ENCODE results near the gene STK38L. TPM values are rescaled to one million over a fixed set of nuclear protein-coding genes. Genes with fewer than 3 reads are reported as not detected.

Gene STK38L
- polyA plus RNA-seq, 1 of the 3 experiments (the other 2 are of a cell fraction) = 4.7 TPM

DNA sequence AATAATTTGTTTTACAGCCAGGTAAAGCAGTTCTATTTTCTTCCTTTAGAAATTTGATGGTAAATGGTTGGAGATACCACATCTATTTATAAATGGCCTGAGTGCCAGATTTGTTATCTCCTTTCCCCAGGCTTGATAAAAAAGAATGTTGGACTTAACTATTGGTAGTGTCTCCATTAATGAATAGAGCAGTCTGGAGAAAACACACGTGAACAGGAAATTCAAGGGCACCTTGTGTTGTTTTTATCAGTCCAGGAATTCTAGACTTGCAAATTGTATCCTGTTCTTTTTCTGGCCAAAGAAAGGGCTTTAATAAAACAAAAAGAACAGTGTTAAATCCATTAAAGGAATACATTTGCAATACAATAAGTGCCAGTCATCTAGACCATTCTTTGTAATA lies 47.8 kb downstream of the STK38L start:
- H4K20me1 ChIP-seq (ENCODE audit: insufficient read depth) = no peaks in the 10 kb centered on the region
- no peak for DNase-seq

DNA sequence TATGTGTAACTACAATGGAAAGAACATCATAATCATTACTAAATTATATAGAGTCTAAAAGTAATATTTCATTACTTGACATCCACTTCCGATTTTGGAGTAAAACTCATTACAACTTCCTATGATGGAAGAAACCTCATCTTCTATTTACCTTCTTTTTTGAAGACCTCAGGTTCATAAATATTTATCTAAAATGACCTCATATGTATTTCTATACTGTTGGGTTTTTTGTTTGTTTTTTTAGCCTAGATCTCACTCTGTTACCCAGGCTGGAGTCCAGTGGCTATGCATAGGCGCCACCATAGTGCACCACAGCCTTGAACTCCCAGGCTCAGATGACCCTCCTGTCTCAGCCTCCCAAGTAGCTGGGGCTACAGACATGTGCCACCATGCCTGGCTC lies 48.6 kb downstream of the STK38L start:
- Histone ChIP-seq H3K79me2 (ENCODE audit: insufficient read depth) (no peaks in the 10 kb centered on the region; the same call in none of the 2 replicates), H2AFZ (ENCODE audit: low read depth) (no peak overlapping the region), H3K36me3 (replicated peaks in 1 of 2; ENCODE audit: control insufficient read depth in 1 of 2, insufficient read depth in 2 of 2, low read length in 1 of 2) (peaks cover 3 to 13% of the 10 kb centered on the region in 2 experiments), H3K4me3 (ENCODE audit: low read depth in 2 of 2, low read length in 1 of 2) (no peak overlapping the region), H3K4me1 (ENCODE audit: control insufficient read depth in 1 of 2, insufficient read depth in 2 of 2, low read depth in 1 of 2, low read length in 1 of 2) (peaks cover 0 to 12% of the 10 kb centered on the region in 2 experiments; a peak in 2 of 4 replicates), H3K9ac (no peak overlapping the region), H3K9me2 (no peaks in the 10 kb centered on the region), H3K27ac (ENCODE audit: low read depth in 2 of 2, low read length in 1 of 2) (no peak overlapping the region), H4K20me1 (ENCODE audit: insufficient read depth) (no peaks in the 10 kb centered on the region), H3K9me3 (no peaks in the 10 kb centered on the region), H3F3A (replicated peaks; ENCODE audit: insufficient read depth) (peaks cover 3% of the 10 kb centered on the region), H3K4me2 (no peak overlapping the region), H3K27me3 (ENCODE audit: insufficient read depth) (no peaks in the 10 kb centered on the region)
- DNase-seq = no peak
- WGBS (ENCODE audit: low lambda C conversion rate) = 94% methylated on average over 2 of the region's 2 CpGs
- CTCF ChIA-PET = no interaction called here
- TF ChIP-seq EP300 (IDR thresholded peaks at IDR 0.05; ENCODE audit: borderline replicate concordance in 1 of 2, low read depth in 1 of 2, low read length in 1 of 2) (no peak), TCF12 (IDR thresholded peaks at IDR 0.05) (no peak), JUND (IDR thresholded peaks at IDR 0.05) (no peak)
- POLR2A ChIA-PET = no interaction called here

More for the DNA sequence above, 47.8 kb downstream of the STK38L start:
- ChIA-PET POLR2A (no interaction called here), CTCF (interaction anchor here (1.5 kb wide), 1 partner anchor 13 kb away, joined by 4 read pairs; no protein-coding TSS in a partner anchor)
- peaks cover 0 to 8% of the 10 kb centered on the region in 2 experiments for H3K36me3 ChIP-seq (replicated peaks in 1 of 2; ENCODE audit: control insufficient read depth in 1 of 2, insufficient read depth in 2 of 2, low read length in 1 of 2)
- no peaks in the 10 kb centered on the region for H3K9me2 ChIP-seq
- H3K4me3 ChIP-seq (ENCODE audit: low read depth in 2 of 2, low read length in 1 of 2) = no peak overlapping the region
- H2AFZ ChIP-seq (ENCODE audit: low read depth) = no peak overlapping the region
- H3K79me2 ChIP-seq (ENCODE audit: insufficient read depth) = no peaks in the 10 kb centered on the region; the same call in 1 of the 2 replicates
- TF ChIP-seq RAD21 (IDR thresholded peaks at IDR 0.05; ENCODE audit: low read length) (no peak), TCF12 (IDR thresholded peaks at IDR 0.05) (no peak)
- peaks cover 3% of the 10 kb centered on the region for H3F3A ChIP-seq (replicated peaks; ENCODE audit: insufficient read depth)
- no peak overlapping the region for H3K4me2 ChIP-seq
- peaks cover 0 to 12% of the 10 kb centered on the region in 2 experiments; a peak in 2 of 4 replicates for H3K4me1 ChIP-seq (ENCODE audit: control insufficient read depth in 1 of 2, insufficient read depth in 2 of 2, low read depth in 1 of 2, low read length in 1 of 2)
- H3K9ac ChIP-seq = no peak overlapping the region
- no peaks in the 10 kb centered on the region for H3K9me3 ChIP-seq
- no peaks in the 10 kb centered on the region for H3K27me3 ChIP-seq (ENCODE audit: insufficient read depth)
- 67% methylated on average over 1 of the region's 1 CpG for WGBS (ENCODE audit: low lambda C conversion rate)
- peak overlapping the region in 1 of 2 experiments; percentile 28; a peak in 1 of 4 replicates for H3K27ac ChIP-seq (ENCODE audit: low read depth in 2 of 2, low read length in 1 of 2)

DNA sequence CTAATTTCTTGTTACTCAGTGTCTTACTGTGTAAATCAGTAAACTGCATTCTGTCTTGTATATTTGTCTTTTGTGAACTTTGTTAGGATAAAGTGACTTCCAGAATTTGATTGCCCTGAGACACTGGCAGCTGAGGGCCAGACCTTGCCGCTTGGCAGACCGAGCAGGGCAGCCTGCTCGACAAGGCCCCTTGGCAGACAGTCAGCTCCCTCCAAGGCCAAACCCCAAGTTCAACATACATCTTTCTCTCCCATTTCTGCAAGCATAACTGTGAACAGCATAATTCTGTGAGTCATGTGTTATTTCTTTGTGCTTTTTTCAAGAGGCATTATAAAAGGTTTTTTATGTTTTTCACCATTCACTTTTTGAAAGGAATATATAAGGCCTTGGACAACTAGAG lies 49.4 kb downstream of the STK38L start:
- Histone ChIP-seq H3K36me3 (replicated peaks in 1 of 2; ENCODE audit: control insufficient read depth in 1 of 2, insufficient read depth in 2 of 2, low read length in 1 of 2) (peaks cover 5 to 21% of the 10 kb centered on the region in 2 experiments), H3K79me2 (ENCODE audit: insufficient read depth) (no peaks in the 10 kb centered on the region; the same call in none of the 2 replicates), H3K27ac (ENCODE audit: low read depth in 2 of 2, low read length in 1 of 2) (peak overlapping the region in 1 of 2 experiments; percentile 33; a peak in 1 of 4 replicates), H3K4me2 (no peak overlapping the region), H2AFZ (ENCODE audit: low read depth) (no peak overlapping the region), H3K27me3 (ENCODE audit: insufficient read depth) (no peaks in the 10 kb centered on the region), H3F3A (replicated peaks; ENCODE audit: insufficient read depth) (peaks cover 3% of the 10 kb centered on the region), H3K4me3 (ENCODE audit: low read depth in 2 of 2, low read length in 1 of 2) (no peak overlapping the region), H3K9ac (no peak overlapping the region), H3K9me3 (no peaks in the 10 kb centered on the region), H4K20me1 (ENCODE audit: insufficient read depth) (no peaks in the 10 kb centered on the region), H3K4me1 (ENCODE audit: control insufficient read depth in 1 of 2, insufficient read depth in 2 of 2, low read depth in 1 of 2, low read length in 1 of 2) (peaks cover 0 to 12% of the 10 kb centered on the region in 2 experiments; a peak in 2 of 4 replicates), H3K9me2 (no peaks in the 10 kb centered on the region)
- ChIA-PET POLR2A (no interaction called here), CTCF (interaction anchor here (1.0 kb wide), 1 partner anchor 12 kb away, joined by 3 read pairs; no protein-coding TSS in a partner anchor)
- no peak for DNase-seq
- WGBS (ENCODE audit: low lambda C conversion rate) = 78% methylated on average over 1 of the region's 3 CpGs
- TF ChIP-seq, protein P1, sequence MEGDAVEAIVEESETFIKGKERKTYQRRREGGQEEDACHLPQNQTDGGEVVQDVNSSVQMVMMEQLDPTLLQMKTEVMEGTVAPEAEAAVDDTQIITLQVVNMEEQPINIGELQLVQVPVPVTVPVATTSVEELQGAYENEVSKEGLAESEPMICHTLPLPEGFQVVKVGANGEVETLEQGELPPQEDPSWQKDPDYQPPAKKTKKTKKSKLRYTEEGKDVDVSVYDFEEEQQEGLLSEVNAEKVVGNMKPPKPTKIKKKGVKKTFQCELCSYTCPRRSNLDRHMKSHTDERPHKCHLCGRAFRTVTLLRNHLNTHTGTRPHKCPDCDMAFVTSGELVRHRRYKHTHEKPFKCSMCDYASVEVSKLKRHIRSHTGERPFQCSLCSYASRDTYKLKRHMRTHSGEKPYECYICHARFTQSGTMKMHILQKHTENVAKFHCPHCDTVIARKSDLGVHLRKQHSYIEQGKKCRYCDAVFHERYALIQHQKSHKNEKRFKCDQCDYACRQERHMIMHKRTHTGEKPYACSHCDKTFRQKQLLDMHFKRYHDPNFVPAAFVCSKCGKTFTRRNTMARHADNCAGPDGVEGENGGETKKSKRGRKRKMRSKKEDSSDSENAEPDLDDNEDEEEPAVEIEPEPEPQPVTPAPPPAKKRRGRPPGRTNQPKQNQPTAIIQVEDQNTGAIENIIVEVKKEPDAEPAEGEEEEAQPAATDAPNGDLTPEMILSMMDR (IDR thresholded peaks at IDR 0.05) = no peak
- TF ChIP-seq FOSL2 (IDR thresholded peaks at IDR 0.05; ENCODE audit: borderline replicate concordance, low read depth) (no peak), RCOR1 (IDR thresholded peaks at IDR 0.05; ENCODE audit: low read length) (no peak), FOXM1 (IDR thresholded peaks at IDR 0.05; ENCODE audit: low read depth) (no peak), RXRA (IDR thresholded peaks at IDR 0.05; ENCODE audit: borderline replicate concordance, low read depth) (no peak), ELF1 (IDR thresholded peaks at IDR 0.05) (no peak), RAD21 (IDR thresholded peaks at IDR 0.05; ENCODE audit: low read length) (no peak), NFIC (IDR thresholded peaks at IDR 0.05; ENCODE audit: borderline replicate concordance) (no peak), SIN3A (IDR thresholded peaks at IDR 0.05; ENCODE audit: borderline replicate concordance, low read depth, low read length) (no peak), TAF1 (IDR thresholded peaks at IDR 0.05; ENCODE audit: borderline replicate concordance, low read depth, low read length) (no peak), TCF12 (IDR thresholded peaks at IDR 0.05) (no peak), TEAD4 (IDR thresholded peaks at IDR 0.05; ENCODE audit: borderline replicate concordance, insufficient read depth) (no peak)
- TF ChIP-seq, protein P2, sequence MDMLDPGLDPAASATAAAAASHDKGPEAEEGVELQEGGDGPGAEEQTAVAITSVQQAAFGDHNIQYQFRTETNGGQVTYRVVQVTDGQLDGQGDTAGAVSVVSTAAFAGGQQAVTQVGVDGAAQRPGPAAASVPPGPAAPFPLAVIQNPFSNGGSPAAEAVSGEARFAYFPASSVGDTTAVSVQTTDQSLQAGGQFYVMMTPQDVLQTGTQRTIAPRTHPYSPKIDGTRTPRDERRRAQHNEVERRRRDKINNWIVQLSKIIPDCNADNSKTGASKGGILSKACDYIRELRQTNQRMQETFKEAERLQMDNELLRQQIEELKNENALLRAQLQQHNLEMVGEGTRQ (IDR thresholded peaks at IDR 0.05; ENCODE audit: borderline replicate concordance, low read depth, low read length) = no peak
- TF ChIP-seq, protein P3, sequence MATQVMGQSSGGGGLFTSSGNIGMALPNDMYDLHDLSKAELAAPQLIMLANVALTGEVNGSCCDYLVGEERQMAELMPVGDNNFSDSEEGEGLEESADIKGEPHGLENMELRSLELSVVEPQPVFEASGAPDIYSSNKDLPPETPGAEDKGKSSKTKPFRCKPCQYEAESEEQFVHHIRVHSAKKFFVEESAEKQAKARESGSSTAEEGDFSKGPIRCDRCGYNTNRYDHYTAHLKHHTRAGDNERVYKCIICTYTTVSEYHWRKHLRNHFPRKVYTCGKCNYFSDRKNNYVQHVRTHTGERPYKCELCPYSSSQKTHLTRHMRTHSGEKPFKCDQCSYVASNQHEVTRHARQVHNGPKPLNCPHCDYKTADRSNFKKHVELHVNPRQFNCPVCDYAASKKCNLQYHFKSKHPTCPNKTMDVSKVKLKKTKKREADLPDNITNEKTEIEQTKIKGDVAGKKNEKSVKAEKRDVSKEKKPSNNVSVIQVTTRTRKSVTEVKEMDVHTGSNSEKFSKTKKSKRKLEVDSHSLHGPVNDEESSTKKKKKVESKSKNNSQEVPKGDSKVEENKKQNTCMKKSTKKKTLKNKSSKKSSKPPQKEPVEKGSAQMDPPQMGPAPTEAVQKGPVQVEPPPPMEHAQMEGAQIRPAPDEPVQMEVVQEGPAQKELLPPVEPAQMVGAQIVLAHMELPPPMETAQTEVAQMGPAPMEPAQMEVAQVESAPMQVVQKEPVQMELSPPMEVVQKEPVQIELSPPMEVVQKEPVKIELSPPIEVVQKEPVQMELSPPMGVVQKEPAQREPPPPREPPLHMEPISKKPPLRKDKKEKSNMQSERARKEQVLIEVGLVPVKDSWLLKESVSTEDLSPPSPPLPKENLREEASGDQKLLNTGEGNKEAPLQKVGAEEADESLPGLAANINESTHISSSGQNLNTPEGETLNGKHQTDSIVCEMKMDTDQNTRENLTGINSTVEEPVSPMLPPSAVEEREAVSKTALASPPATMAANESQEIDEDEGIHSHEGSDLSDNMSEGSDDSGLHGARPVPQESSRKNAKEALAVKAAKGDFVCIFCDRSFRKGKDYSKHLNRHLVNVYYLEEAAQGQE (IDR thresholded peaks at IDR 0.05; ENCODE audit: low read depth, low read length) = no peak
